ENCODE measurements around the gene KCTD1.

KCTD1 gene

DNA sequence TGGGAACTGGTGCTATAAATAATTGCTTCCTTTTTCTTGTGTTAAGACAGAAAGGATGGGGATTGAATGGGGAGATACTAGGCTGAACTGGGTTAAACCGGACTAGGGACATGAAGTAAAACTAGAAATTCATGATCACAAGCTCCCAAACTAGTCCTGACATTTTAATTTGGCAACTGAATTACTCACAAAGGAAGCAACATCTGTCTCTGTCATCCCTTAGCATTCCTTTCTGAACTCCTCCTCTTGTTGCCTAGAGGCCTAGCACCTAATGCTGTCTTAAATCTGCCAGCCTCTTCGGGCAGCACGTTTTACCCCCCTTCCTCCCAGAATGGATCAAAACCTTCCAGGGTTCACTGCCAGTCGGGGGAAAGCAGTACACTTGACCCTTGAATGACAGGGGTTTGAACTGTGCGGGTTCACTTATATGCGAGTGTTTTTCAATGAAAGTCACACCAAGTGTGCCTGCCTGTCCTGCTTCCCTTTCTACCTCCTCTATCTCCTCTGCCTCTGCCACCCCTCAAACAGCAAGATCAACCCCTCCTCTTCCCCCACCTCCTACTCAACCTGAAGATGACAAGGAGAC lies 8.2 kb downstream of the KCTD1 start:
- Histone ChIP-seq H3K9me3 (ENCODE audit: insufficient read depth, low read length, severe bottlenecking) (no peaks in the 10 kb centered on the region), H3K4me3 (ENCODE audit: low read depth in 1 of 2, low read length in 2 of 2) (no peak overlapping the region), H3K36me3 (ENCODE audit: insufficient read depth, low read length) (peaks cover 10% of the 10 kb centered on the region), H3K79me2 (ENCODE audit: insufficient read depth, low read length) (peaks cover 84% of the 10 kb centered on the region), H2AFZ (ENCODE audit: low read depth, low read length) (no peak overlapping the region), H3K4me1 (ENCODE audit: insufficient read depth, low read length) (peaks cover 25% of the 10 kb centered on the region), H3K27ac (ENCODE audit: low read length) (no peak overlapping the region), H3K27me3 (ENCODE audit: insufficient read depth, low read length, poor library complexity) (no peaks in the 10 kb centered on the region), H3K9ac (ENCODE audit: low read depth, low read length) (no peak overlapping the region), H4K20me1 (ENCODE audit: insufficient read depth, low read length) (peaks cover 23% of the 10 kb centered on the region; the same call in 1 of the 2 replicates), H3K4me2 (ENCODE audit: insufficient read depth, low read length) (no peak overlapping the region)
- no peak; the same call in 2 of the 3 replicates for ATAC-seq (ENCODE audit: insufficient read depth, low read depth)
- no peak for DNase-seq
- no peak for TF ChIP-seq EZH2 (IDR thresholded peaks at IDR 0.05; ENCODE audit: borderline replicate concordance, low read depth, low read length, severe bottlenecking)

DNA sequence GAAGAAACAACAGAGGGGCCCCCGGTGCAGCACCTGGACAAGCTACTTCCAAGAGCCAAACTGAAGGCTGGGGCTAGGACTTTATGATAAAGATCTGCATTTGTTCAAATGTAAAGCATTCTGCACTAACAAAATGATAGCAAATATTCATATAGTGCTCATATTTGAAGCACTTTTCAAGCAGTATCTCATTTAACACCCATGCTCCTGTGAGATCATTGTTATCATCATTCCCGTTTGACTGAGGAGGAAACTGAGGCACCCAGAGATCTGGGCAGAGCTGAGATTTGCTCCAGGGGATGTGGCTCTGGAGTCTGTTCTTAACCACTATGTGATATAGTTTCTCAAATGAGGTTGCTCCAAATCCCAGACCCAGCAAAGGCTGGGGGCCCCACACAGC lies 9.8 kb downstream of the KCTD1 start:
- Histone ChIP-seq H3K9me3 (ENCODE audit: insufficient read depth, low read length, severe bottlenecking) (no peaks in the 10 kb centered on the region), H3K4me2 (ENCODE audit: insufficient read depth, low read length) (no peak overlapping the region), H3K9ac (ENCODE audit: low read depth, low read length) (no peak overlapping the region), H3K4me1 (ENCODE audit: insufficient read depth, low read length) (peaks cover 9% of the 10 kb centered on the region), H3K79me2 (ENCODE audit: insufficient read depth, low read length) (peaks cover 68% of the 10 kb centered on the region), H4K20me1 (ENCODE audit: insufficient read depth, low read length) (peaks cover 16% of the 10 kb centered on the region; the same call in 1 of the 2 replicates), H3K4me3 (ENCODE audit: low read depth in 1 of 2, low read length in 2 of 2) (no peak overlapping the region), H3K36me3 (ENCODE audit: insufficient read depth, low read length) (peaks cover 6% of the 10 kb centered on the region), H3K27me3 (ENCODE audit: insufficient read depth, low read length, poor library complexity) (no peaks in the 10 kb centered on the region), H3K27ac (ENCODE audit: low read length) (no peak overlapping the region), H2AFZ (ENCODE audit: low read depth, low read length) (no peak overlapping the region)
- no peak for TF ChIP-seq EZH2 (IDR thresholded peaks at IDR 0.05; ENCODE audit: borderline replicate concordance, low read depth, low read length, severe bottlenecking)
- TF ChIP-seq, protein P1, sequence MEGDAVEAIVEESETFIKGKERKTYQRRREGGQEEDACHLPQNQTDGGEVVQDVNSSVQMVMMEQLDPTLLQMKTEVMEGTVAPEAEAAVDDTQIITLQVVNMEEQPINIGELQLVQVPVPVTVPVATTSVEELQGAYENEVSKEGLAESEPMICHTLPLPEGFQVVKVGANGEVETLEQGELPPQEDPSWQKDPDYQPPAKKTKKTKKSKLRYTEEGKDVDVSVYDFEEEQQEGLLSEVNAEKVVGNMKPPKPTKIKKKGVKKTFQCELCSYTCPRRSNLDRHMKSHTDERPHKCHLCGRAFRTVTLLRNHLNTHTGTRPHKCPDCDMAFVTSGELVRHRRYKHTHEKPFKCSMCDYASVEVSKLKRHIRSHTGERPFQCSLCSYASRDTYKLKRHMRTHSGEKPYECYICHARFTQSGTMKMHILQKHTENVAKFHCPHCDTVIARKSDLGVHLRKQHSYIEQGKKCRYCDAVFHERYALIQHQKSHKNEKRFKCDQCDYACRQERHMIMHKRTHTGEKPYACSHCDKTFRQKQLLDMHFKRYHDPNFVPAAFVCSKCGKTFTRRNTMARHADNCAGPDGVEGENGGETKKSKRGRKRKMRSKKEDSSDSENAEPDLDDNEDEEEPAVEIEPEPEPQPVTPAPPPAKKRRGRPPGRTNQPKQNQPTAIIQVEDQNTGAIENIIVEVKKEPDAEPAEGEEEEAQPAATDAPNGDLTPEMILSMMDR (IDR thresholded peaks at IDR 0.05; ENCODE audit: borderline replicate concordance, extremely low read depth, low read length, poor library complexity, severe bottlenecking) = no peak
- ATAC-seq (ENCODE audit: insufficient read depth, low read depth) (no peak), DNase-seq (no peak)

DNA sequence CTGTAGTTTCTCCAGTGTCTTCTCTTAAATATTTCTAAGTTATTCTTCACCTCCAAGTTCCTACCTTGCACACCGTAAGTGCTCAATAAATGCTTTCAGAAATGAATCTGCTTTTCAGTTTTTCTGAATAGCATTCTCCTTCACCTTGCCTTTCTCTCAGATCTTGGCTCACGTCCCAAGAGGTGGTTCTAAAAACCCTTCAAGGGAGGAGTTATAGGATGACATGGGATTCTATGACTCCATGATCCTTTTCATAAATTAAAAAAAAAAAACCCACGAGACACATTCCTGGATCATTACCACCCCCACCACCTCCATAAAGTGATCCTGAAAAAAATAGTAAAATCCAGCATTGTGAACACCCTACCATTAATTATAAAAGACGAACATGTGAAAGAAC lies 11.7 kb downstream of the KCTD1 start:
- Histone ChIP-seq H3K9me3 (ENCODE audit: insufficient read depth, low read length, severe bottlenecking) (no peaks in the 10 kb centered on the region), H3K4me2 (ENCODE audit: insufficient read depth, low read length) (no peak overlapping the region), H3K4me3 (ENCODE audit: low read depth in 1 of 2, low read length in 2 of 2) (no peak overlapping the region), H3K9ac (ENCODE audit: low read depth, low read length) (no peak overlapping the region), H4K20me1 (ENCODE audit: insufficient read depth, low read length) (peaks cover 14% of the 10 kb centered on the region; the same call in 1 of the 2 replicates), H3K79me2 (ENCODE audit: insufficient read depth, low read length) (peaks cover 49% of the 10 kb centered on the region), H2AFZ (ENCODE audit: low read depth, low read length) (no peak overlapping the region), H3K4me1 (ENCODE audit: insufficient read depth, low read length) (no peaks in the 10 kb centered on the region), H3K27me3 (ENCODE audit: insufficient read depth, low read length, poor library complexity) (no peaks in the 10 kb centered on the region), H3K27ac (ENCODE audit: low read length) (no peak overlapping the region), H3K36me3 (ENCODE audit: insufficient read depth, low read length) (no peaks in the 10 kb centered on the region; the same call in 1 of the 2 replicates)
- ATAC-seq (ENCODE audit: insufficient read depth, low read depth) (no peak), DNase-seq (no peak)
- TF ChIP-seq, protein P1 (IDR thresholded peaks at IDR 0.05; ENCODE audit: borderline replicate concordance, extremely low read depth, low read length, poor library complexity, severe bottlenecking) = no peak
- TF ChIP-seq EZH2 (IDR thresholded peaks at IDR 0.05; ENCODE audit: borderline replicate concordance, low read depth, low read length, severe bottlenecking) = no peak

DNA sequence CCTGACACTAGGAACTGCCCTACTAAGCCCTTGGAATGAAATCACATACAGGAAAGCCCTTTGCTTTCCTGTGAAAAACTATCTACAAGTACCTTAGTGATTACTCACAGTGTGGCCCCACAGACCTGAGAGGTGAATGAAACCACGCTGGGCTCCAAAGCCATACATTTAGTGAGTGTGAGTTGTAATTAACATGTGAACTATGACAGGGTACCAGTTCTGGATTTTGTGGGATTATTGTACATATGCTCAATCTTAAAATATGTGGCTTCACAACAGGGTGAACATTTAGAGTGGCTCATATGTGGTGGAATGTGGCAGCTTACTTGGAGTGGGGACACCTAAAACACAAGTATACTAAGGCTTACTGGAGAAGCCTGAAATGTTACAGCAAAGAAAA lies 12.3 kb downstream of the KCTD1 start:
- Histone ChIP-seq H3K79me2 (ENCODE audit: insufficient read depth, low read length) (peaks cover 43% of the 10 kb centered on the region), H3K36me3 (ENCODE audit: insufficient read depth, low read length) (no peaks in the 10 kb centered on the region; the same call in 1 of the 2 replicates), H2AFZ (ENCODE audit: low read depth, low read length) (no peak overlapping the region), H3K9ac (ENCODE audit: low read depth, low read length) (no peak overlapping the region), H3K27me3 (ENCODE audit: insufficient read depth, low read length, poor library complexity) (no peaks in the 10 kb centered on the region), H3K27ac (ENCODE audit: low read length) (no peak overlapping the region), H3K4me3 (ENCODE audit: low read depth in 1 of 2, low read length in 2 of 2) (no peak overlapping the region), H4K20me1 (ENCODE audit: insufficient read depth, low read length) (peaks cover 14% of the 10 kb centered on the region; the same call in 1 of the 2 replicates), H3K4me2 (ENCODE audit: insufficient read depth, low read length) (no peak overlapping the region), H3K4me1 (ENCODE audit: insufficient read depth, low read length) (no peaks in the 10 kb centered on the region), H3K9me3 (ENCODE audit: insufficient read depth, low read length, severe bottlenecking) (no peaks in the 10 kb centered on the region)
- peak; percentile 12; the same call in 1 of the 3 replicates for ATAC-seq (ENCODE audit: insufficient read depth, low read depth)
- no peak for DNase-seq
- TF ChIP-seq, protein P1 (IDR thresholded peaks at IDR 0.05; ENCODE audit: borderline replicate concordance, extremely low read depth, low read length, poor library complexity, severe bottlenecking) = no peak
- no peak for TF ChIP-seq EZH2 (IDR thresholded peaks at IDR 0.05; ENCODE audit: borderline replicate concordance, low read depth, low read length, severe bottlenecking)

Data from DND-41 (cell line).